Regular cardiac myocyte (primary cell): ENCODE data around the gene CARS2. TPM values are rescaled to one million over a fixed set of nuclear protein-coding genes. Genes with fewer than 3 reads are reported as not detected.

Source experiments
- total RNA-seq: library from RNA; depleted of rRNA; stranded (reverse); fragments of >200 nt; gene quantifications from 2 replicates; pipeline ENCODE4 v1.2.3, GENCODE V29; 2014

The CARS2 gene, protein sequence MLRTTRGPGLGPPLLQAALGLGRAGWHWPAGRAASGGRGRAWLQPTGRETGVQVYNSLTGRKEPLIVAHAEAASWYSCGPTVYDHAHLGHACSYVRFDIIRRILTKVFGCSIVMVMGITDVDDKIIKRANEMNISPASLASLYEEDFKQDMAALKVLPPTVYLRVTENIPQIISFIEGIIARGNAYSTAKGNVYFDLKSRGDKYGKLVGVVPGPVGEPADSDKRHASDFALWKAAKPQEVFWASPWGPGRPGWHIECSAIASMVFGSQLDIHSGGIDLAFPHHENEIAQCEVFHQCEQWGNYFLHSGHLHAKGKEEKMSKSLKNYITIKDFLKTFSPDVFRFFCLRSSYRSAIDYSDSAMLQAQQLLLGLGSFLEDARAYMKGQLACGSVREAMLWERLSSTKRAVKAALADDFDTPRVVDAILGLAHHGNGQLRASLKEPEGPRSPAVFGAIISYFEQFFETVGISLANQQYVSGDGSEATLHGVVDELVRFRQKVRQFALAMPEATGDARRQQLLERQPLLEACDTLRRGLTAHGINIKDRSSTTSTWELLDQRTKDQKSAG
- 77.5 and 98.9 TPM in 2 replicates for total RNA-seq

DNA sequence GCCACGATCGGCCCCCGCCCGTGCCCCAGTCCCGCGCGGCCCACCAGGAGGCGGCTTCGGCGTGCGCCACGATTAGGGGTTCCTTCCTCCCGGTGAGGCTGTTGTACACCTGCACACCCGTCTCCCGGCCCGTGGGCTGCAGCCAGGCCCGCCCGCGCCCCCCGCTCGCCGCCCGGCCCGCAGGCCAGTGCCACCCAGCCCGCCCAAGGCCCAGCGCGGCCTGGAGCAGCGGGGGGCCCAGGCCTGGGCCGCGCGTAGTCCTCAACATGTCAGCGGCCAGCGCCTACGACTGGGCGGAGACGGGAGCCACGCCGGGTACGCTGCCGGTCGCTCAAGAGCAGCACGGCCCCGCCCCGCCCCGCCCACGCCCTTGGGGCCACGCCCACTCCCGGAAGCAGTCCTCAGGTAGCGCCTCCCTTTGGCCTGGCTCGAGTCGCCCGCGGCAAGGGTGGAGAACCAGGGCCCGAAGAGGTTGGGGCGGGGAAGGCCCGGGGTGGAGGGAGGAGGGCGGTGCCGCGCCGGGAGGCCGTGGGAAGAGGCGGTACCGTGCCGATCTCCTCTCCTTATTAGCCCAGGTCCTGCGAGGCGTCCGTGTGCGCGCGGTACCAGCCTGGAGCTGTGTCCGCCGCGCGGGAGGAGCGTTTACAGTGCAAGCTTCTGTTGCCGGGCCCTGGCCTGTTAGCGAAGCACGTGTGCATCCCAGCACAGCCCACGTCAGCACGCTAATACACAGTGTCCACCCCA is at the start of gene CARS2:
Gene CARS2 (minus strand): TSS at position 291 of the 744 bp plus-strand sequence. CDS start 23 bp downstream, at position 268.

DNA sequence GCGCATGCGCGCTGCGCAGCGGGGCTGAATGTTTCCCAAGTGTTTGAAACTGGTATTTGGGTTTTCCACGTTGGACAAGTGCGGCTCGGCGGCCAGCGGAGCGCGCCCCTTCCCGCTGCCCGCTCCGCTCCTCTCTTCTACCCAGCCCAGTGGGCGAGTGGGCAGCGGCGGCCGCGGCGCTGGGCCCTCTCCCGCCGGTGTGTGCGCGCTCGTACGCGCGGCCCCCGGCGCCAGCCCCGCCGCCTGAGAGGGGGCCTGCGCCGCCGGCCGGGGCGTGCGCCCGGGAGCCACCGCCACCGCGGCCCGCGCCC is 7.7 kb upstream of the CARS2 start, which contains the start of gene ING1:
Gene ING1 (plus strand): TSS at position 59 of the 311 bp plus-strand sequence. CDS start 450 bp downstream, outside the sequence.

DNA sequence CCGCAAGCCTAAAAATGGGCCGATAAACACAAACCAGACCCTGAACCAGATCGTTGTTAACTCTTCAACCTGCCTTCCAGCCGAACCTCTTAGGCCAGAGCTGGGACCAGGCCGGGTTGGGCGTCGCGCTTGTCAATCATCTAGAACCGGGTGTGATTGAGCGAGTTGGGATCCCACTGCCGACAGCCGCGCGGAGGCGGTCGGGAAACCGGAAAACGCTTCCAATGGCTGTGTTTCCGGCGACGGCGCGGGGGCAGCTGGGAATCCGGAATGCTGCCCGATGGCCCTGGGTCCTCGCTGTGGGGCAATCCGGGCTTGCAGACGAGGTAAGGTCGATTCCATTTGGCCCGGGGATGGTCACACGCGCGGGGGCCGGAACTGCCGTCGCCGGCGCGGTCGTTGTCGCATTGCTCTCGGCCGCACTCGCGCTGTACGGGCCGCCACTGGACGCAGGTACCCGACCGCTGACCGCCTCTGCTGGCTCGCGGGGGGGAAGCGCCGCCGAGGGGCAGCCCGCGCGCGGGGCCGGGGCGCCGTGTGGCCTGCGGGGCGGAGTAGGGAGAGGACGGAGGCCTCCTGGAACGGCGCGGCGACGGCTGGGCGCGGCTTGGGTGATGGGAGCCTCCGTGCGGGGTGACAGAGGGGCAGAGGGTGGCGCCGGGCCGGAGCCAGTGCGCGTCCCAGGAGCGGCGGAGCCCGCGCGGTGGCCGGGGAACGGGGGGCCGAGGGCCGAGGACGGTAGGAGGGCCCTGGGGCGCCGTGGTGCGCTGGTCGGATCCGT is 90.4 kb downstream of the CARS2 start, which contains the start of gene NAXD:
Gene NAXD (plus strand): TSS at position 224 of the 781 bp plus-strand sequence. CDS start 57 bp downstream, at position 281.

Other genes with a start within 250 kb of the CARS2 start
- 9.6 and 36.6 TPM in 2 replicates for gene RAB20, start 144.4 kb downstream of the CARS2 start, total RNA-seq
- 15.3 and 24.8 TPM in 2 replicates for gene NAXD, start 90.6 kb downstream of the CARS2 start, total RNA-seq
- gene ING1, start 7.6 kb upstream of the CARS2 start, total RNA-seq: 11.6 and 19.2 TPM in 2 replicates
- gene ANKRD10, start 209.0 kb upstream of the CARS2 start, total RNA-seq: 27.2 and 53.3 TPM in 2 replicates